Cardiac fibroblast (primary cell): ENCODE results near the gene MCRIP2.

Experiments
- DNase-seq, 2 donors: peaks; one replicate each; pipeline versions ENCODE4 v3.0.0 to v3.0.0-alpha.2; 2010; ENCODE audit warnings: low read depth in 2 of 2
- H3K4me3 ChIP-seq, 2 donors: replicated peaks in 1 of 2; 1 replicate in 1 of 2; 2 replicates in 1 of 2; pipeline ENCODE4 v1.5.1; 2011; ENCODE audit warnings: low read depth in 2 of 2, low read length in 2 of 2, mild to moderate bottlenecking in 2 of 2, moderate library complexity in 1 of 2
- TF ChIP-seq, protein P1 (sequence below): IDR thresholded peaks from one replicate; pipeline ENCODE4 v1.5.1; 2011; ENCODE audit warnings: low read depth, mild to moderate bottlenecking, low read length, inconsistent platforms

The MCRIP2 gene

DNA sequence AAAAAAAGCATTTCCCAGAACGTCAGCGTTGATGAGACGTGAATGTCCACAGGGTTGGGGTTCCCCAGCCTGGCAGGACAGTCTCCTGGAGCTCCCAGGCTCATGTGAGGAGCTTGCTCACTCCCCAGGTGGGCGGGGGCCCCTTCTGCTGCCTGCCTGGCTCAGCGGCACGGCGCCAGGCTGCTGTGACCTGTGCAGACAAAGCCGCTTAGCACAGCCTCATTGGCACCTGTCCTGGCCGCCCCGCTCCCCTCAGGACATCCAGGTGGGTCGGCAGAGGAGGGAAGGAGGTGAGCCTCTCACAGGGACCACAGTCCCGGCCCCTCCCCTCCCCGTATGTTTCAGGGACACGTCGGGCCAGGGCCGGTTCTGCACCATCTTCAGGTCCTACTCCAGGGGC, 23.8 kb upstream of the MCRIP2 start:
- TF ChIP-seq, protein P1, sequence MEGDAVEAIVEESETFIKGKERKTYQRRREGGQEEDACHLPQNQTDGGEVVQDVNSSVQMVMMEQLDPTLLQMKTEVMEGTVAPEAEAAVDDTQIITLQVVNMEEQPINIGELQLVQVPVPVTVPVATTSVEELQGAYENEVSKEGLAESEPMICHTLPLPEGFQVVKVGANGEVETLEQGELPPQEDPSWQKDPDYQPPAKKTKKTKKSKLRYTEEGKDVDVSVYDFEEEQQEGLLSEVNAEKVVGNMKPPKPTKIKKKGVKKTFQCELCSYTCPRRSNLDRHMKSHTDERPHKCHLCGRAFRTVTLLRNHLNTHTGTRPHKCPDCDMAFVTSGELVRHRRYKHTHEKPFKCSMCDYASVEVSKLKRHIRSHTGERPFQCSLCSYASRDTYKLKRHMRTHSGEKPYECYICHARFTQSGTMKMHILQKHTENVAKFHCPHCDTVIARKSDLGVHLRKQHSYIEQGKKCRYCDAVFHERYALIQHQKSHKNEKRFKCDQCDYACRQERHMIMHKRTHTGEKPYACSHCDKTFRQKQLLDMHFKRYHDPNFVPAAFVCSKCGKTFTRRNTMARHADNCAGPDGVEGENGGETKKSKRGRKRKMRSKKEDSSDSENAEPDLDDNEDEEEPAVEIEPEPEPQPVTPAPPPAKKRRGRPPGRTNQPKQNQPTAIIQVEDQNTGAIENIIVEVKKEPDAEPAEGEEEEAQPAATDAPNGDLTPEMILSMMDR: no peak
- H3K4me3 ChIP-seq: no peak overlapping the region
- DNase-seq: no peak

DNA sequence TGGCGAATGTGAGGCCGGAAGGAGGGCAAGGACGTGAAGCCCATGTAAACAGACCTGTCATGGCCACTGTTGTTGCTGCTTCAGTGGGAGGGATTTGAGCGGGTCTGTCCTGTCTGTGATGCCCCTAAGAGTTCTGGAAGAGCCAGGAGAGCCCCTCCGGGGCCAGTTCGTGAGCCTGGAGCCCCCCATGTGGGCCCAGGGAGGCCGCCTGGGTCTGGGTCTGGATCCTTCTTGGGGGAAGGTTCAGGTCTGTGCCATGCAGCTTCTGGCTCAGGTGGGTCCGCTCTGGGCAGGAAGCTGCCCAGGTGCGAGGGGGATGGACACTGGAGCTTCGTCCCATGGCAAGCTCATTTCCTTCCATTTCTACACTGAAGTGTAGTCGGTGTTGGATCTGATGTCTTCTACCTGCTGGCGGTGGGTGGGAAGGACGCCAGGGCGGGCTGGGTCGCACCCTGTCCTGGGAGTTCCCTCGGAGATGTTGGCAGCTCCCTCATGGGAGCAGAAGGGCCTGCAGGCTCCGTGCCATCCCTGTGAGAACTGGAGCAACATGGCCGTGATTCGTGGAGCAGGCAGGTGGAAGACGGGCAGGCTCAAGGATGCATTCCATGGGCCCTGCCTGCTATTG, 22.0 kb upstream of the MCRIP2 start:
- TF ChIP-seq, protein P1: no peak
- H3K4me3 ChIP-seq: no peak overlapping the region
- no peak for DNase-seq

DNA sequence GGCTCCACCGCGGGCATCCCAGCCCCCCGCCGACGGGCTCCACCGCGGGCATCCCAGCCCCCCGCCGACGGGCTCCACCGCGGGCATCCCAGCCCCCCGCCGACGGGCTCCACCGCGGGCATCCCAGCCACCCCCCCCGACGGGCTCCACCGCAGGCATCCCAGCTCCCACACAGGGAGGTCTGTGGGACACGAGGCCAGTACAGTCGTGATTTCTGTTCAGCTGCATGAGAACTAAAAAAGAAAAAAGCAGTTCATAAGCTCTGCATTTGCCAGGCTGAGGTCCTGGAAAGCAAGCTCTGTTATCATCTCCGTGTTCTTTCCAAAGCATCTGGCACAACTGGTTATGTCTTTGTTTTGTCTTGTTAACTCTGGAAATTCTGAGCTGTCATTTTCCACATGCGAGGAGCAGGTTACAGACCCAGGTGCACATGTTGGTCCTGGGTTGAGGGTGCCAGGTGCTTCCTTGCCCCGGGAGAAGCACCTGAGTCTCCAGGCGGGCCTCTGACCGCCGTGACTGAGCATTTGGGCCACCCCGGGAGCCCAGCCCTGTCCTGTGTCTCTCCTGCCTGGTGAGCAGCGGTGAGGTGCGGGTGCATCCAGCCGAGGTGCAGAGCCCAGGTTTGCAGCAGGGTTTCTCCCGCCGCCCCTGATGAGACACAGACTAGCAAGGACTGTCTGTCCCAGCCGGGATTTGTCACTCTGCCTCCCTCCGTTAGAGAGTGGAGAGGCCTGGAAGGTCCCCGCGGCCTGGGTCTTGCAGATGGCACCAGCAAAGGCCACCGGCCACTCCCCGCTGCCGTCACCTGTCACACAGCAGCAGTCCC, 20.7 kb upstream of the MCRIP2 start:
- TF ChIP-seq, protein P1: no peak
- DNase-seq: no peak
- H3K4me3 ChIP-seq: no peak overlapping the region

DNA sequence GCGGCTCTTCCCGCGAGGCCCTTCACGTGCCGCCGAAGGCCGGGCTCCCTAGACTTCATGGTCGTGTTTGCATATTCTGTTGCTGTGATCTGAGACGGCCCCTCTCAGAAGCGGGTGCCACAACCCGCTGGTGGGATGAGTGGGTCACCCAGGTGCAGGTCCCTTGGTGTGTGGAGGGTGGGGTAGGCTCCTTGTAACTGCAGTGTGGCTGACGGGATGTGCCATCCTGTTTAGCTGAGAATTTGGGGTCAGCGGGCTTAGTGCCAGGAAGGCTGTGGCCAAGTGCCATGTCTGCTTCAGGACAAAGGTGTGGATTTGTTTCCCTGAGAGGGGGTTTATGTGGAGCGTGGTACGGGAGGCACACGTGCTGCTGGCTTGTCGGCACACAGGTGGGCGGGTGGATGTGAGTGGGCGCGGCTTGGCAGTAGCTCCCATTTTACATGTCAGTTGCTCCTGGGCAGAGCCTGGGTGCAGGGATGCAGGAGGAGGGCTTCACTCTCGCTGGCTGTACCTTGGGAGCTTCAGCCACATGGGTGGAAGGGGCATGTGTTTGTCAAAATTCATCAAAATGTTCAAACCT, 20.0 kb upstream of the MCRIP2 start:
- no peak overlapping the region for H3K4me3 ChIP-seq
- DNase-seq: no peak
- TF ChIP-seq, protein P1: no peak

DNA sequence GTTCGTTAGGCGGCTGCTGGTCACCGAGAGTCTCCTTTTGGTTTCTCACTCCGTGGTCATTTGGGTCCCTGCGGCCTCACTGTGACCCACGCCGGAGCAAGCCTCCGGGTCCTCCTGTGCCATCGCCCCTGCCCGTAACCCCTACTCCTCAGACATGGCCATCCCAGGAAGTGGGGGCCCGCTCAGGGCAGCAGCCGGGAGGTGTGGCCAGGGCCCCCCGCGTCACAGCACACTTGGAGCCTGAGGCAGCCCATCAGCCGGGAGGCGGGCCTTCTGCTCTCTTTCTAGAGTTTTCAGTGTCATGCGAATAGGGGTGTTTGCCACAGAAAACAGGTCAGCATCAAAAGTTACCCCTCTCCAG, 18.7 kb upstream of the MCRIP2 start:
- DNase-seq: no peak

DNA sequence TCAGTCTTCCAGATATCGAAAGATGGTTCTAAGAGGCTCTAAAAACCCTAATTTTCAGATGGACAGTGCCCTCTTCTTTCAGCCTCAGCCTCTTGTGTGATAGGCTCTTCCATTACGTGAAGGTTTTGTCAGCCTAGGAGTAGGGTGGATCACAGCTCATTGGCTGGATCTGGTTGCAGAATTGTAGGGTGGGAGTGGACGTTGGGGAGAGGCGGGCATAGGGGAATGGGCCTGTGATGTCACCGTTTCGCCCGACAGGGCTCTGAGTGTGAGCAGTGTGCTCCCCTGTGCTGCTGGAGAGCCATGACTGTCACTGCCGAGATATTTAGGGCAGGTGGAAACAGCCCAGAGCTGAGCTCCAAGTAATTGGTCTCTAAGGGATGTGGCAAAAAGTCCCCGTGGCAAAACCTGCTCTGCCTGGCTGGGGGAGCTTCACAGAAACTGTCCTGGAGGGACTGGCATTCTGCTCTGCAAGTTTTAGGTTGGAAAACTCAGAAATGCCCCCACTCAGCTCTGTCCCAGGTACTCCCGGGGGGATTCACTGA, 17.0 kb upstream of the MCRIP2 start:
- no peak for DNase-seq
- no peak overlapping the region for H3K4me3 ChIP-seq
- TF ChIP-seq, protein P1: no peak

More for the DNA sequence above, 18.7 kb upstream of the MCRIP2 start:
- H3K4me3 ChIP-seq: no peak overlapping the region
- TF ChIP-seq, protein P1: no peak
